Fibroblast of lung (primary cell): Measurements from ENCODE around the gene PRX. TPM values are rescaled to one million over a fixed set of nuclear protein-coding genes. Genes with fewer than 3 reads are reported as not detected.
"Not testable (repeated sequence)": the region's sequence is repeated elsewhere in the genome, so short reads cannot be mapped to it uniquely, and the experiment has no call there.

Experiments used
- DNase-seq, 2 donors: peaks; one replicate each; pipeline versions ENCODE4 v3.0.0 to v3.0.0-alpha.2; 2010; ENCODE audit warnings: low read depth in 2 of 2
- H2AFZ ChIP-seq: 2 replicates; pipeline ENCODE4 v1.5.1; 2012; ENCODE audit warnings: low read length, control low read depth, inconsistent platforms
- H3K27ac ChIP-seq: 2 replicates; pipeline ENCODE4 v1.5.1; 2011; ENCODE audit warnings: low read length, control low read depth; ENCODE audit not compliant: insufficient read depth
- H3K27me3 ChIP-seq: 2 replicates; pipeline ENCODE4 v1.5.1; 2011; ENCODE audit warnings: mild to moderate bottlenecking, low read length; ENCODE audit not compliant: control insufficient read depth, insufficient read depth
- H3K36me3 ChIP-seq: 2 replicates; pipeline ENCODE4 v1.5.1; 2011; ENCODE audit warnings: low read length; ENCODE audit not compliant: control insufficient read depth, insufficient read depth
- H3K4me1 ChIP-seq: 2 replicates; pipeline ENCODE4 v1.5.1; 2011; ENCODE audit warnings: low read length; ENCODE audit not compliant: control insufficient read depth, insufficient read depth; ENCODE audit errors: extremely low read depth
- H3K4me2 ChIP-seq: 2 replicates; pipeline ENCODE4 v1.5.1; 2011; ENCODE audit warnings: low read length, control low read depth; ENCODE audit not compliant: insufficient read depth; ENCODE audit errors: extremely low read depth
- H3K4me3 ChIP-seq, 4 experiments: fragments of 200-600 bp in 1 of 4; sonication (generic) in 1 of 4; replicated peaks in 1 of 4; 2 replicates each; pipeline ENCODE4 v1.5.1; 2011 to 2016; ENCODE audit warnings: low read length in 4 of 4, low read depth in 3 of 4, mild to moderate bottlenecking in 3 of 4, control low read depth in 2 of 4, inconsistent platforms in 1 of 4, mixed read lengths in 1 of 4; ENCODE audit not compliant: insufficient read depth in 1 of 4; ENCODE audit errors: control extremely low read depth in 1 of 4
- H3K79me2 ChIP-seq: 2 replicates; pipeline ENCODE4 v1.5.1; 2012; ENCODE audit warnings: mild to moderate bottlenecking, low read length, inconsistent platforms; ENCODE audit not compliant: control insufficient read depth, insufficient read depth
- H3K9ac ChIP-seq: 2 replicates; pipeline ENCODE4 v1.5.1; 2011; ENCODE audit warnings: mild to moderate bottlenecking, low read length, control low read depth; ENCODE audit not compliant: insufficient read depth
- H3K9me3 ChIP-seq: 2 replicates; pipeline ENCODE4 v1.5.1; 2012; ENCODE audit warnings: low read depth, low read length; ENCODE audit not compliant: control insufficient read depth, insufficient read depth
- H4K20me1 ChIP-seq: 2 replicates; pipeline ENCODE4 v1.5.1; 2011; ENCODE audit warnings: low read length; ENCODE audit not compliant: control insufficient read depth, insufficient read depth; ENCODE audit errors: extremely low read depth
- EZH2 ChIP-seq: IDR thresholded peaks from 2 replicates; pipeline ENCODE4 v1.5.1; 2012; ENCODE audit warnings: low read length, control low read depth, mild to moderate bottlenecking; ENCODE audit errors: missing control alignments
- polyA plus RNA-seq, 2 donors: library from polyadenylated mRNA; depleted of rRNA in 1 of 2; stranded (reverse) in 1 of 2; unstranded in 1 of 2; fragments of >200 nt; gene quantifications; 2 replicates each; pipeline ENCODE4 v1.2.1, GENCODE V29; 2011 to 2012; ENCODE audit warnings: missing spikeins in 1 of 2
- total RNA-seq: library from RNA; depleted of rRNA; stranded (reverse); fragments of >200 nt; gene quantifications from 2 replicates; pipeline ENCODE4 v1.2.1, GENCODE V29; 2014
- TF ChIP-seq, protein P1 (sequence below), 2 donors: IDR thresholded peaks in 1 of 2; conservative IDR thresholded peaks in 1 of 2; 1 replicate in 1 of 2; 2 replicates in 1 of 2; pipeline ENCODE4 v1.5.1; 2011 to 2012; ENCODE audit warnings: low read length in 2 of 2, control low read depth in 1 of 2, inconsistent platforms in 1 of 2, low read depth in 1 of 2, mild to moderate bottlenecking in 1 of 2

Gene PRX
- total and polyA plus RNA-seq, 2 donors (not counting 1 experiment from before 2014, with no cell fraction given) = 0.91 to 3.6 TPM

DNA sequence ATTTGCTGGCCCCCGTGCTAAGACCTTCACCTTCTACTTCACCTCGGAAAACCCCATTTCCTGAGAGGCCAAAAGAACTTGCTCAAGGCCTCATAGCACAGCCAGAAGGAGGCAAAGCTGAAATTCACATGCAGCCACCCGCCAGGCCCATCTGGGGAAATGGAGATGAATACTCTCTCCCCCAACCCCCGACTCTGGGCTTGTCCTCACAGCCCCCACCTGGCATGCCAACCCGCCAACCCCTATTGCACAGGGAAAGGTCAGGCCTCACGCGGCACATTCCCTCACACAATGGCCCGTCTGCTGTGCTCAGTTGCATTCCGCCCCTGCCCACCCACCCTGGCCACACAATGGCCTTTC is 3.2 kb downstream of the PRX start:
- Histone ChIP-seq H3K9ac (no peak overlapping the region), H3K79me2 (no peaks in the 10 kb centered on the region), H3K4me2 (no peak overlapping the region), H3K4me3 (no peak overlapping the region), H3K36me3 (no peaks in the 10 kb centered on the region), H3K9me3 (no peaks in the 10 kb centered on the region), H3K4me1 (no peaks in the 10 kb centered on the region), H3K27ac (no peak overlapping the region), H2AFZ (no peak overlapping the region), H3K27me3 (no peaks in the 10 kb centered on the region), H4K20me1 (no peaks in the 10 kb centered on the region)
- DNase-seq = no peak
- TF ChIP-seq EZH2 = no peak
- TF ChIP-seq, protein P1, sequence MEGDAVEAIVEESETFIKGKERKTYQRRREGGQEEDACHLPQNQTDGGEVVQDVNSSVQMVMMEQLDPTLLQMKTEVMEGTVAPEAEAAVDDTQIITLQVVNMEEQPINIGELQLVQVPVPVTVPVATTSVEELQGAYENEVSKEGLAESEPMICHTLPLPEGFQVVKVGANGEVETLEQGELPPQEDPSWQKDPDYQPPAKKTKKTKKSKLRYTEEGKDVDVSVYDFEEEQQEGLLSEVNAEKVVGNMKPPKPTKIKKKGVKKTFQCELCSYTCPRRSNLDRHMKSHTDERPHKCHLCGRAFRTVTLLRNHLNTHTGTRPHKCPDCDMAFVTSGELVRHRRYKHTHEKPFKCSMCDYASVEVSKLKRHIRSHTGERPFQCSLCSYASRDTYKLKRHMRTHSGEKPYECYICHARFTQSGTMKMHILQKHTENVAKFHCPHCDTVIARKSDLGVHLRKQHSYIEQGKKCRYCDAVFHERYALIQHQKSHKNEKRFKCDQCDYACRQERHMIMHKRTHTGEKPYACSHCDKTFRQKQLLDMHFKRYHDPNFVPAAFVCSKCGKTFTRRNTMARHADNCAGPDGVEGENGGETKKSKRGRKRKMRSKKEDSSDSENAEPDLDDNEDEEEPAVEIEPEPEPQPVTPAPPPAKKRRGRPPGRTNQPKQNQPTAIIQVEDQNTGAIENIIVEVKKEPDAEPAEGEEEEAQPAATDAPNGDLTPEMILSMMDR (conservative IDR thresholded peaks at IDR 0.05 in 1 of 2, IDR thresholded peaks at IDR 0.05 in 1 of 2; ENCODE audit: low read depth in 1 of 2, low read length in 2 of 2) = no peak

DNA sequence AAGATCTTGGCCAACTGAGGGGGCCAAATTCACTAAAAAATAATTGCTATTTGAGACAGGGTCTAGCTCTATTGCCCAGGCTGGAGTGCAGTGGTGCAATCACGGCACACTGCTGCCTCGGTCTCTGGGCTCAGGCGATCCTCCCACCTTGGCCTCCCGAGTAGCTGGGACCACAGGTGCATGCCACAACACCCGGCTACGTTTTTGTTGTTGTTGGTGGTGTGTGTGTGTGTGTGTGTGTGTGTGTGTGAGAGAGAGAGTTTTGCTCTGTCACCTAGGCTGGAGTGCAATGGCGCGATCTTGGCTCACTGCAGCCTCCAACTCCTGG is 4.6 kb downstream of the PRX start:
- not testable (repeated sequence) for H3K79me2 ChIP-seq, H3K27ac ChIP-seq, H3K4me3 ChIP-seq, H3K36me3 ChIP-seq, H4K20me1 ChIP-seq, DNase-seq, H2AFZ ChIP-seq, H3K9me3 ChIP-seq, H3K27me3 ChIP-seq, H3K4me1 ChIP-seq, H3K4me2 ChIP-seq, H3K9ac ChIP-seq

DNA sequence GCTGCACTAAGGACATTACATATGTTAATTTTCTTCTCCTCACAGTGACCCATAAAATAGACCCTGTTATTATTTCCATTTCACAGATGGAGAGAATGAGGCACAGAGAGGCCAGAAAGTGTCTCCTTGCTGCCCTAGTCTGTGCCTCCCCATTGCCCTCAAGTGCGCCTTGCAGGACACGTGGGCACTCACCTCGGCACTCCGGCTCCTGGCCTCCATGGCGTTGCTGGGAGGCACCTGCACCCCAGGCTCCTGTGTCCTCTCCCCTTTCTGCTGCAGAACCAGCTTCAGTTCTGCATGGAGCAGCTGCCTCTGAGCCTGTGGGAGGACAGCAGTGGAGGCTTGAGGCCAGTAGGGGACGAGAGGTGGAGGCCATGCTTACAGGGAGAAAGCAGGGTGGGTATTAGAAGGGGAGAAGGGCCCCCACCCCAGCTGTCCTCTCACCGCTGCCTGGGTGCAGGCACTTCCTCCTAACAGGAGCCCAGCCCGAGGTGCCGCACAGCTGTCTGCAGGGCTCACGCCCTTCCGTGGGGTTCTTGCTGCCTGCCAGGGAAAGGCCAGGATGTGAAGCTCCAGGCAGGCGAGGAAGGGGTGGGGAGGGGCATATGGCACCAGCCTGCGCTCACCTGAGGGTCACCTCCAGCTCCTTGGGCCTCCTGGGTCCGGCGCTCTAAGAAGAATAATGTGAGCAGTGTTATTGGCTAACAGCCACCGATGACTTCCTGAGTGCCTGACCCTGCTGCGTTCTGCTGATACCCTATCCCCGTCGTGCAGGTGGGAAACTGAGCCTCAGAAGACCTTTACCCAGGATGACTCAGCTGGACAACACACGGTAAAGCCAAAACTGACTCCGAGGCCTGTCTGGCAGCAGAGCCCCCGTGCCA is 5.2 kb downstream of the PRX start:
- no peak overlapping the region for H2AFZ ChIP-seq
- H3K79me2 ChIP-seq = no peaks in the 10 kb centered on the region
- no peaks in the 10 kb centered on the region for H3K4me1 ChIP-seq
- H3K4me3 ChIP-seq = no peak overlapping the region
- H3K27me3 ChIP-seq = no peaks in the 10 kb centered on the region
- no peaks in the 10 kb centered on the region for H4K20me1 ChIP-seq
- H3K9me3 ChIP-seq = no peaks in the 10 kb centered on the region
- no peak overlapping the region for H3K27ac ChIP-seq
- H3K4me2 ChIP-seq = no peak overlapping the region
- DNase-seq = no peak
- H3K9ac ChIP-seq = no peak overlapping the region
- TF ChIP-seq, protein P1 (conservative IDR thresholded peaks at IDR 0.05 in 1 of 2, IDR thresholded peaks at IDR 0.05 in 1 of 2; ENCODE audit: low read depth in 1 of 2, low read length in 2 of 2) = no peak
- TF ChIP-seq EZH2 = no peak
- no peaks in the 10 kb centered on the region for H3K36me3 ChIP-seq
